ENCODE data around the gene ZCWPW2. TPM values are rescaled to one million over a fixed set of nuclear protein-coding genes. Genes with fewer than 3 reads are reported as not detected.

Gene ZCWPW2
- total RNA-seq, 1 experiment from 2014 or later = 0.77 TPM

DNA sequence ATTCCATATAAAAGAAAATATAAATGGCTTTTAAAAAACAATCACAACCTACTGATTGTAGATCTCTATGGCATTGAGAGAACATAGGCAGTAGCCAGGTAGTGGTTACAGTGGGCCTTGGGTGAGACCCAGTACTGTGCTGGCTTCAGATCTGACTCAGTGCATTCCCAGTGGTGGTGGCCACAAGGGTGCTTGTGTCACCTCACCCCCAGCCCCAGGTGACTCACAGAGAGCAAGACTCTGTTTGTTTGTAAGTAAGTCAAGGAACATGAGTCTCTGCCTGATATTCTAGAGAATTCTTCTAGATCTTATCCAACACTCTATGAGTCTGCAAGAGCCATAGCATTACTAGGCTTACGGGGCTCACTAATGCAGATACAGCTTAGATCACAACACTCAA is 118.9 kb downstream of the ZCWPW2 start:
- peak; percentile 14 for DNase-seq (ENCODE audit: unreplicated experiment)
- Mint-ChIP-seq H3K4me1 (ENCODE audit: insufficient read depth, unreplicated experiment) (no peaks in the 10 kb centered on the region), H3K27ac (ENCODE audit: low read depth, unreplicated experiment) (no peak overlapping the region), H3K9me3 (ENCODE audit: unreplicated experiment) (peaks cover 9% of the 10 kb centered on the region), H3K36me3 (ENCODE audit: insufficient read depth, unreplicated experiment) (no peaks in the 10 kb centered on the region), H3K4me3 (ENCODE audit: unreplicated experiment) (no peak overlapping the region), H3K27me3 (ENCODE audit: insufficient read depth, unreplicated experiment) (no peaks in the 10 kb centered on the region)
- ChIA-PET CTCF (no interaction called here), POLR2A (no interaction called here)
- TF ChIP-seq, protein P1, sequence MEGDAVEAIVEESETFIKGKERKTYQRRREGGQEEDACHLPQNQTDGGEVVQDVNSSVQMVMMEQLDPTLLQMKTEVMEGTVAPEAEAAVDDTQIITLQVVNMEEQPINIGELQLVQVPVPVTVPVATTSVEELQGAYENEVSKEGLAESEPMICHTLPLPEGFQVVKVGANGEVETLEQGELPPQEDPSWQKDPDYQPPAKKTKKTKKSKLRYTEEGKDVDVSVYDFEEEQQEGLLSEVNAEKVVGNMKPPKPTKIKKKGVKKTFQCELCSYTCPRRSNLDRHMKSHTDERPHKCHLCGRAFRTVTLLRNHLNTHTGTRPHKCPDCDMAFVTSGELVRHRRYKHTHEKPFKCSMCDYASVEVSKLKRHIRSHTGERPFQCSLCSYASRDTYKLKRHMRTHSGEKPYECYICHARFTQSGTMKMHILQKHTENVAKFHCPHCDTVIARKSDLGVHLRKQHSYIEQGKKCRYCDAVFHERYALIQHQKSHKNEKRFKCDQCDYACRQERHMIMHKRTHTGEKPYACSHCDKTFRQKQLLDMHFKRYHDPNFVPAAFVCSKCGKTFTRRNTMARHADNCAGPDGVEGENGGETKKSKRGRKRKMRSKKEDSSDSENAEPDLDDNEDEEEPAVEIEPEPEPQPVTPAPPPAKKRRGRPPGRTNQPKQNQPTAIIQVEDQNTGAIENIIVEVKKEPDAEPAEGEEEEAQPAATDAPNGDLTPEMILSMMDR (IDR thresholded peaks at IDR 0.05; ENCODE audit: unreplicated experiment) = no peak
- no TSS peak for BruUV-seq (replicated peaks)
- intact Hi-C loops (cut with micrococcal nuclease) = no loop called here

GRCh38 chr3:28476194-28476593 is 127.7 kb downstream of the ZCWPW2 start:
- Mint-ChIP-seq H3K36me3 (ENCODE audit: insufficient read depth, unreplicated experiment) (no peaks in the 10 kb centered on the region), H3K27me3 (ENCODE audit: insufficient read depth, unreplicated experiment) (no peaks in the 10 kb centered on the region)

GRCh38 chr3:28476764-28477163 is 128.2 kb downstream of the ZCWPW2 start:
- no peak overlapping the region for H3K4me3 Mint-ChIP-seq (ENCODE audit: unreplicated experiment)
- intact Hi-C loops (cut with micrococcal nuclease) = loop anchor here (1.0 to 10.0 kb wide), 3 partner anchors 251 to 1538 kb away; no protein-coding TSS in a partner anchor
- POLR2A ChIA-PET = no interaction called here
- no peaks in the 10 kb centered on the region for H3K27me3 Mint-ChIP-seq (ENCODE audit: insufficient read depth, unreplicated experiment)
- TF ChIP-seq, protein P1 (IDR thresholded peaks at IDR 0.05; ENCODE audit: unreplicated experiment) = no peak
- no peak overlapping the region for H3K27ac Mint-ChIP-seq (ENCODE audit: low read depth, unreplicated experiment)
- H3K36me3 Mint-ChIP-seq (ENCODE audit: insufficient read depth, unreplicated experiment) = no peaks in the 10 kb centered on the region
- CTCF ChIA-PET = interaction anchor here (0.6 to 1.9 kb wide), 25 partner anchors 9 to 1291 kb away, joined by 3 to 14 read pairs (median 3); partner anchors contain the start of genes AZI2 and ZCWPW2
- no peak for DNase-seq (ENCODE audit: unreplicated experiment)
- peaks cover 22% of the 10 kb centered on the region for H3K9me3 Mint-ChIP-seq (ENCODE audit: unreplicated experiment)
- no peaks in the 10 kb centered on the region for H3K4me1 Mint-ChIP-seq (ENCODE audit: insufficient read depth, unreplicated experiment)
- no TSS peak for BruUV-seq (replicated peaks)

More at GRCh38 chr3:28476194-28476593, 127.7 kb downstream of the ZCWPW2 start:
- Mint-ChIP-seq H3K9me3 (ENCODE audit: unreplicated experiment) (peaks cover 22% of the 10 kb centered on the region), H3K4me3 (ENCODE audit: unreplicated experiment) (no peak overlapping the region), H3K27ac (ENCODE audit: low read depth, unreplicated experiment) (no peak overlapping the region), H3K4me1 (ENCODE audit: insufficient read depth, unreplicated experiment) (no peaks in the 10 kb centered on the region)
- BruUV-seq (replicated peaks) = no TSS peak
- peak; percentile 54 for DNase-seq (ENCODE audit: unreplicated experiment)
- CTCF ChIA-PET = interaction anchor here (0.6 to 1.9 kb wide), 22 partner anchors 9 to 1292 kb away, joined by 3 to 14 read pairs (median 4); no protein-coding TSS in a partner anchor
- TF ChIP-seq, protein P1 (IDR thresholded peaks at IDR 0.05; ENCODE audit: unreplicated experiment) = peak; percentile 72
- intact Hi-C loops (cut with micrococcal nuclease) = loop anchor here (1.0 to 10.0 kb wide), 3 partner anchors 251 to 1539 kb away; no protein-coding TSS in a partner anchor
- POLR2A ChIA-PET = no interaction called here

DNA sequence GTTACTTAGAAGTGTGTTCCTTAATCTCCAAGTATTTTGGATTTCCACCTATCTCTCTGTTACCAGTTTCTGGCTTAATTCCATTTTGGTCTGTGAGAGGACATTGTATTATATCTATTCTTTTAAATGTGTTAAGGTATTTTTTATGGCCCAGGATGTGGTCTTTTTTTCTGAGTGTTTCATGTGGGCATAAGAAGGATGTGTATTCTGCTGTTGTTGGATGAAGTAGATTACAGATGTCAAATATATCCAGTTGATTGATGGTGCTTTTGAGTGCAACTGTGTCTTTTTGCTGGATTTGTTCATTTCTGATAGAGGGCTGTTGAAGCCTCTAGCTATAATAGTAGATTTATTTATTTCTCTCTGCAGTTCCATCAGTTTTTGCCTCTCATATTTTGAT is 136.6 kb downstream of the ZCWPW2 start:
- H3K4me3 Mint-ChIP-seq (ENCODE audit: unreplicated experiment) = no peak overlapping the region
- DNase-seq (ENCODE audit: unreplicated experiment) = no peak
- TF ChIP-seq, protein P1 (IDR thresholded peaks at IDR 0.05; ENCODE audit: unreplicated experiment) = no peak
- ChIA-PET CTCF (interaction anchor here (0.7 to 1.0 kb wide), 3 partner anchors 9 to 1391 kb away, joined by 3 to 4 read pairs (median 4); no protein-coding TSS in a partner anchor), POLR2A (no interaction called here)
- no peaks in the 10 kb centered on the region for H3K36me3 Mint-ChIP-seq (ENCODE audit: insufficient read depth, unreplicated experiment)
- H3K27me3 Mint-ChIP-seq (ENCODE audit: insufficient read depth, unreplicated experiment) = no peaks in the 10 kb centered on the region
- intact Hi-C loops (cut with micrococcal nuclease) = no loop called here
- H3K4me1 Mint-ChIP-seq (ENCODE audit: insufficient read depth, unreplicated experiment) = no peaks in the 10 kb centered on the region
- H3K9me3 Mint-ChIP-seq (ENCODE audit: unreplicated experiment) = peaks cover 13% of the 10 kb centered on the region
- H3K27ac Mint-ChIP-seq (ENCODE audit: low read depth, unreplicated experiment) = no peak overlapping the region
- BruUV-seq (replicated peaks) = no TSS peak
